Upper lobe of left lung (tissue), 4 donors: ENCODE data around the gene ODF4.

Experiments used
- EP300 ChIP-seq, 4 donors: sonication (generic); formaldehyde crosslinking; IDR thresholded peaks; one replicate each; pipeline ENCODE4 v1.5.1; 2017; ENCODE audit warnings: antibody characterized with exemption in 4 of 4, control low read depth in 2 of 4
- POLR2A ChIP-seq, 4 donors: fragments of 450-650 bp; IDR thresholded peaks; one replicate each; pipeline ENCODE4 v1.5.1; 2016 to 2017; ENCODE audit warnings: antibody characterized with exemption in 4 of 4, mild to moderate bottlenecking in 2 of 4
- POLR2AphosphoS5 ChIP-seq, 2 donors: sonication (generic); formaldehyde crosslinking; IDR thresholded peaks; one replicate each; pipeline ENCODE4 v1.5.1; 2017; ENCODE audit warnings: antibody characterized with exemption in 2 of 2
- TF ChIP-seq, protein P1 (sequence below), 6 experiments: fragments of 450-650 bp in 4 of 6; fragments of 200-600 bp in 2 of 6; sonication (generic) in 2 of 6; IDR thresholded peaks; one replicate each; pipeline ENCODE4 v1.5.1; 2016 to 2019; ENCODE audit warnings: antibody characterized with exemption in 6 of 6

DNA sequence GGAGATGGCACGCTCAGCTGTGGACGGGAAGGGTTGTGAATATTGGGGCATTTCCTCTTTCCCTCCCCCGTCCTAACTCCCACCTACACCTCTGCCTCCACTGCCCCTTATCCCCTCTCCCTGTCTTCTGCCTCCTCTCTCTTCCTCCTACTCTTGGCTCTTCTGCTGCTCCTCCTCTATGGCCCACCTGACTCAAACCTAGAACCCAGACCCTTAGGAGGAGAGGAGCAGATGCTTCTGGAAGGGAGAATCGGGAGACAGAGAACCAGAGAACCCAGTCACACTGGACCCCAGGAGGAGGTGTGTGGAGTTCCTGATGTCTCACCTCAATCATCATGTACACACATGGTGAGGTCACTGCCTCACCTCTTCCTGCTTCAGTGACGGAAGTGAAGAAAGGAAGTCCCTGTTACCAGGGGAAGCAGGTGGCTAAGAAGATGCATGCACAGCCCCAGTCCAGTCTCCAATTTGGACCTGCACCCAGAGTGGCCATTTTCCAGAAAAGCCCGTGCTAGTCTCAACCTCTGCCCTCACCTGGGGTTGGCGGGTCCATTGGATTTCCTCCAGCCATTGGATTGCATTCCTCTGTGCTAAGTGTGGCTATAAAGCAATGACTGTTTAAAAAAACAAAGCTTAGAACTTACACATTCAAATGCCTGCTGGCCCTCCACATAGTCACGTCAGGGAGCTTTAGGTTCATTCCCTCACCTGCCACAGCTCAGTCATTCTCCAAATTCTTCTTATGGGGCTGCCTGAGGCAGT lies 54.0 kb downstream of the ODF4 start:
- TF ChIP-seq, protein P1, sequence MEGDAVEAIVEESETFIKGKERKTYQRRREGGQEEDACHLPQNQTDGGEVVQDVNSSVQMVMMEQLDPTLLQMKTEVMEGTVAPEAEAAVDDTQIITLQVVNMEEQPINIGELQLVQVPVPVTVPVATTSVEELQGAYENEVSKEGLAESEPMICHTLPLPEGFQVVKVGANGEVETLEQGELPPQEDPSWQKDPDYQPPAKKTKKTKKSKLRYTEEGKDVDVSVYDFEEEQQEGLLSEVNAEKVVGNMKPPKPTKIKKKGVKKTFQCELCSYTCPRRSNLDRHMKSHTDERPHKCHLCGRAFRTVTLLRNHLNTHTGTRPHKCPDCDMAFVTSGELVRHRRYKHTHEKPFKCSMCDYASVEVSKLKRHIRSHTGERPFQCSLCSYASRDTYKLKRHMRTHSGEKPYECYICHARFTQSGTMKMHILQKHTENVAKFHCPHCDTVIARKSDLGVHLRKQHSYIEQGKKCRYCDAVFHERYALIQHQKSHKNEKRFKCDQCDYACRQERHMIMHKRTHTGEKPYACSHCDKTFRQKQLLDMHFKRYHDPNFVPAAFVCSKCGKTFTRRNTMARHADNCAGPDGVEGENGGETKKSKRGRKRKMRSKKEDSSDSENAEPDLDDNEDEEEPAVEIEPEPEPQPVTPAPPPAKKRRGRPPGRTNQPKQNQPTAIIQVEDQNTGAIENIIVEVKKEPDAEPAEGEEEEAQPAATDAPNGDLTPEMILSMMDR (IDR thresholded peaks at IDR 0.05), result no peak
- TF ChIP-seq EP300 (IDR thresholded peaks at IDR 0.05) (no peak), POLR2A (IDR thresholded peaks at IDR 0.05) (no peak), POLR2AphosphoS5 (IDR thresholded peaks at IDR 0.05) (peak in 1 of 2 donors; percentile 18)
